GM18526 (cell line): ENCODE data around the gene AIF1.

Experiments
- POLR2A ChIP-seq: IDR thresholded peaks from 3 replicates; pipeline ENCODE4 v1.6.1; 2011; ENCODE audit not compliant: insufficient read length; ENCODE audit errors: extremely low read depth

Gene AIF1

GRCh38 chr6:31614684-31615578, at the start of gene AIF1:
AIF1 (plus strand) TSS chr6:31615234; CDS start chr6:31615330, 96 bp downstream.
- no peak for TF ChIP-seq POLR2A

DNA sequence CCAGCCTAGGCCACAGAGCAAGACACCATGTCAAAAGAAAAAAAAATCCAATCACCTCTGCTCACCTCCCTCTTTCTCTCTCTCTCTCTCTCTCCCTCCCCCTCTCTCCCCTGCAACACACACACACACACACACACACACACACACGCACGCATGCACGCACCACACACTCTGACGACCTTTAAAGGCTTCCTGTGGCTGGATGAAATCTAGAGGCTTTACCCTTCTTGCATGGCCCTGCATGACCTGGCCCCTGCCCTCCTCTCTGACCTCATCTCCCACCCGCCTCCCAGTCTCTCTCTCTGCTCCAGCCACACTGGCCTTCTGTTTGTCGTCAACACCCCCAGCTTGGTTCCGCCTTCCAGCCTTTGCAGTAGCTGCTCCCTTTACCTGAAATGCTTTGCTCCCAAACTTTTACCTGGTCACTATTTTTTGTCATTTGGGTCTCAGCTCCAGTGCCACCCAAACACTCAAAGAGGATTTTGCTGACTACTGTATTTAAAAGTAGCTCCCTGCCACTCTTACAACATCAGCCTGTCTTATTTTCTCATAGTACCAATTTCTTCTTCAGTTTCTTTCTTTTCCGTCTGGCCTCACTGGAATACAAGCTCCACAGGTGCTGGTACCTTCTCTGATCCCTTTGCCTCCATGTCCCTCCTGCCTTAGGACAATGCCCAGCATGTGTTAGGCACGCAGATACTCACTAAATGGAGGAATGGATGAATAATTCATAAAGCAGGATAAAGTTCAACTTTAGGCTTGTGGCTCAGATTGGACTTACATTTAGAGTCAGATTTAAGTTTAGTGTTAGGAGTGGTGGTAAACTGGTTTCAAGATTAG, 47.3 kb upstream of the AIF1 start:
- no peak for TF ChIP-seq POLR2A

DNA sequence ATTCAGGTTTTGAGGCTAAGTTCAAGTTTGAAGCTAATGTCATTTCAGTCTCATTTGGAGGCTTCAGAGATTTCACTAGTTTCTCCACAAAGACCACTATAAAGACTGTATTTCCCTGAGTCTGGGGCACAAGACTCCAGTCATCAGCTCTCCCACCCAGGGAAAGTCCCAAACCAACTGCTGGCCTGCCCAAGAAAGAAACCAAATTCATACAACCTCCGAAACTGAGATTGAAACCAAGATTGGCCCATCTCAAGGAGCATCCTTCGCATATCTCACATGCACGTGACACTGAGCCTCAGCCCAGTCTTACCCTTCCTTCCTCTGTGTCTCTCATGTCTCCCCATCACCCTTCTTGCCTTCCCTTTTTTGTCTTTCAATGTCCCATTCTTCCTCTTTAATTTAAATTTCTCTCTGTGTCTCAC, 46.5 kb upstream of the AIF1 start:
- TF ChIP-seq POLR2A, result no peak

DNA sequence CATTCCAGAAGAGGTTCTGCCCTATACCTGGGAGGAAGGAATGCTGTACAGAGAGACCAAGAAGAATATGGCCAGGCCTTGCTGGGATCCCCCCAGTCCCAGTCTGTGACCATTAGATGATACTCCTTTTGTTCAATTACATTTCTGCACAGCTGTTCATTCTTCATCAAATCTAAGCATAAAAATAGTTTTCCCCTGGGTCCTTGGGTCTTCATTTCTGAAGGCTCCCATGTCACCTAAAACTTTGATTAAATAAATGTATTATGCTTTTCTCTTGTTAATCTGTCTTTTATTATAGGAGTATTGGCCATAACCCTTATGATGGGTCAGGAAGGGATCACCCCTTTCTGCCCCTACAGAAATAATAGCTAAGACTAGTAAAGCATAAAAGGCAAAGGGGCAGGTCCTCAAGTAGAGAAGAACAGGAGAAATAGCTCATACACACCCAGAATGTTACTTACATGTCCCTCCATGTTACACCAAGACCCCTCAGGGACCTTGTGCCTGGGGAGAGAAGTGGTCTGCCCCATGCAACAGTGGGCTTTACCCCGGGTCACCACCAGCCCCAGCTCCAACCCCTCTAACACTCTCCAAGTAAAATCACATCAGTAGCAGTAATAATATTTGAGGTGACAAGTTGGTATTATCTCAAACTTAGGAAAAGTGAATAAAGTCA, 45.0 kb upstream of the AIF1 start:
- no peak for TF ChIP-seq POLR2A

- peak; percentile 71 for TF ChIP-seq POLR2A
These were observed 42.8 kb upstream of the AIF1 start, which contains the start of gene LTA for GRCh38 chr6:31572041-31572911. LTA (plus strand) TSS chr6:31572289; CDS start chr6:31572743, 454 bp downstream.

DNA sequence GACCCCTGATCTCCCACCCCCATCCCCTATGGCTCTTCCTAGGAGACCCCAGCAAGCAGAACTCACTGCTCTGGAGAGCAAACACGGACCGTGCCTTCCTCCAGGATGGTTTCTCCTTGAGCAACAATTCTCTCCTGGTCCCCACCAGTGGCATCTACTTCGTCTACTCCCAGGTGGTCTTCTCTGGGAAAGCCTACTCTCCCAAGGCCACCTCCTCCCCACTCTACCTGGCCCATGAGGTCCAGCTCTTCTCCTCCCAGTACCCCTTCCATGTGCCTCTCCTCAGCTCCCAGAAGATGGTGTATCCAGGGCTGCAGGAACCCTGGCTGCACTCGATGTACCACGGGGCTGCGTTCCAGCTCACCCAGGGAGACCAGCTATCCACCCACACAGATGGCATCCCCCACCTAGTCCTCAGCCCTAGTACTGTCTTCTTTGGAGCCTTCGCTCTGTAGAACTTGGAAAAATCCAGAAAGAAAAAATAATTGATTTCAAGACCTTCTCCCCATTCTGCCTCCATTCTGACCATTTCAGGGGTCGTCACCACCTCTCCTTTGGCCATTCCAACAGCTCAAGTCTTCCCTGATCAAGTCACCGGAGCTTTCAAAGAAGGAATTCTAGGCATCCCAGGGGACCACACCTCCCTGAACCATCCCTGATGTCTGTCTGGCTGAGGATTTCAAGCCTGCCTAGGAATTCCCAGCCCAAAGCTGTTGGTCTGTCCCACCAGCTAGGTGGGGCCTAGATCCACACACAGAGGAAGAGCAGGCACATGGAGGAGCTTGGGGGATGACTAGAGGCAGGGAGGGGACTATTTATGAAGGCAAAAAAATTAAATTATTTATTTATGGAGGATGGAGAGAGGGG, 41.6 kb upstream of the AIF1 start:
- TF ChIP-seq POLR2A, result no peak

DNA sequence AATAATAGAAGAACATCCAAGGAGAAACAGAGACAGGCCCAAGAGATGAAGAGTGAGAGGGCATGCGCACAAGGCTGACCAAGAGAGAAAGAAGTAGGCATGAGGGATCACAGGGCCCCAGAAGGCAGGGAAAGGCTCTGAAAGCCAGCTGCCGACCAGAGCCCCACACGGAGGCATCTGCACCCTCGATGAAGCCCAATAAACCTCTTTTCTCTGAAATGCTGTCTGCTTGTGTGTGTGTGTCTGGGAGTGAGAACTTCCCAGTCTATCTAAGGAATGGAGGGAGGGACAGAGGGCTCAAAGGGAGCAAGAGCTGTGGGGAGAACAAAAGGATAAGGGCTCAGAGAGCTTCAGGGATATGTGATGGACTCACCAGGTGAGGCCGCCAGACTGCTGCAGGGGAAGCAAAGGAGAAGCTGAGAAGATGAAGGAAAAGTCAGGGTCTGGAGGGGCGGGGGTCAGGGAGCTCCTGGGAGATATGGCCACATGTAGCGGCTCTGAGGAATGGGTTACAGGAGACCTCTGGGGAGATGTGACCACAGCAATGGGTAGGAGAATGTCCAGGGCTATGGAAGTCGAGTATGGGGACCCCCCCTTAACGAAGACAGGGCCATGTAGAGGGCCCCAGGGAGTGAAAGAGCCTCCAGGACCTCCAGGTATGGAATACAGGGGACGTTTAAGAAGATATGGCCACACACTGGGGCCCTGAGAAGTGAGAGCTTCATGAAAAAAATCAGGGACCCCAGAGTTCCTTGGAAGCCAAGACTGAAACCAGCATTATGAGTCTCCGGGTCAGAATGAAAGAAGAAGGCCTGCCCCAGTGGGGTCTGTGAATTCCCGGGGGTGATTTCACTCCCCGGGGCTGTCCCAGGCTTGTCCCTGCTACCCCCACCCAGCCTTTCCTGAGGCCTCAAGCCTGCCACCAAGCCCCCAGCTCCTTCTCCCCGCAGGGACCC, 40.6 kb upstream of the AIF1 start:
- peak; percentile 11 for TF ChIP-seq POLR2A

DNA sequence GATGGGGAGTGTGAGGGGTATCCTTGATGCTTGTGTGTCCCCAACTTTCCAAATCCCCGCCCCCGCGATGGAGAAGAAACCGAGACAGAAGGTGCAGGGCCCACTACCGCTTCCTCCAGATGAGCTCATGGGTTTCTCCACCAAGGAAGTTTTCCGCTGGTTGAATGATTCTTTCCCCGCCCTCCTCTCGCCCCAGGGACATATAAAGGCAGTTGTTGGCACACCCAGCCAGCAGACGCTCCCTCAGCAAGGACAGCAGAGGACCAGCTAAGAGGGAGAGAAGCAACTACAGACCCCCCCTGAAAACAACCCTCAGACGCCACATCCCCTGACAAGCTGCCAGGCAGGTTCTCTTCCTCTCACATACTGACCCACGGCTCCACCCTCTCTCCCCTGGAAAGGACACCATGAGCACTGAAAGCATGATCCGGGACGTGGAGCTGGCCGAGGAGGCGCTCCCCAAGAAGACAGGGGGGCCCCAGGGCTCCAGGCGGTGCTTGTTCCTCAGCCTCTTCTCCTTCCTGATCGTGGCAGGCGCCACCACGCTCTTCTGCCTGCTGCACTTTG, 39.6 kb upstream of the AIF1 start, which contains the start of gene TNF:
Gene TNF (plus strand): TSS at position 231 of the 567 bp plus-strand sequence. CDS start 177 bp downstream, at position 408.
- TF ChIP-seq POLR2A, result peak; percentile 99

DNA sequence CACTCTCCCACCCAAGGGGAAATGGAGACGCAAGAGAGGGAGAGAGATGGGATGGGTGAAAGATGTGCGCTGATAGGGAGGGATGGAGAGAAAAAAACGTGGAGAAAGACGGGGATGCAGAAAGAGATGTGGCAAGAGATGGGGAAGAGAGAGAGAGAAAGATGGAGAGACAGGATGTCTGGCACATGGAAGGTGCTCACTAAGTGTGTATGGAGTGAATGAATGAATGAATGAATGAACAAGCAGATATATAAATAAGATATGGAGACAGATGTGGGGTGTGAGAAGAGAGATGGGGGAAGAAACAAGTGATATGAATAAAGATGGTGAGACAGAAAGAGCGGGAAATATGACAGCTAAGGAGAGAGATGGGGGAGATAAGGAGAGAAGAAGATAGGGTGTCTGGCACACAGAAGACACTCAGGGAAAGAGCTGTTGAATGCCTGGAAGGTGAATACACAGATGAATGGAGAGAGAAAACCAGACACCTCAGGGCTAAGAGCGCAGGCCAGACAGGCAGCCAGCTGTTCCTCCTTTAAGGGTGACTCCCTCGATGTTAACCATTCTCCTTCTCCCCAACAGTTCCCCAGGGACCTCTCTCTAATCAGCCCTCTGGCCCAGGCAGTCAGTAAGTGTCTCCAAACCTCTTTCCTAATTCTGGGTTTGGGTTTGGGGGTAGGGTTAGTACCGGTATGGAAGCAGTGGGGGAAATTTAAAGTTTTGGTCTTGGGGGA, 38.9 kb upstream of the AIF1 start:
- TF ChIP-seq POLR2A, result peak; percentile 24

GRCh38 chr6:31576897-31577578, 38.0 kb upstream of the AIF1 start:
- TF ChIP-seq POLR2A, result no peak

DNA sequence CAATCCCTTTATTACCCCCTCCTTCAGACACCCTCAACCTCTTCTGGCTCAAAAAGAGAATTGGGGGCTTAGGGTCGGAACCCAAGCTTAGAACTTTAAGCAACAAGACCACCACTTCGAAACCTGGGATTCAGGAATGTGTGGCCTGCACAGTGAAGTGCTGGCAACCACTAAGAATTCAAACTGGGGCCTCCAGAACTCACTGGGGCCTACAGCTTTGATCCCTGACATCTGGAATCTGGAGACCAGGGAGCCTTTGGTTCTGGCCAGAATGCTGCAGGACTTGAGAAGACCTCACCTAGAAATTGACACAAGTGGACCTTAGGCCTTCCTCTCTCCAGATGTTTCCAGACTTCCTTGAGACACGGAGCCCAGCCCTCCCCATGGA, 37.5 kb upstream of the AIF1 start:
- TF ChIP-seq POLR2A, result no peak
